ENCODE data around the gene NKX2-3.
A peak's percentile ranks its signal among the peaks of the same experiment; 100 is the strongest.

NKX2-3 gene

DNA sequence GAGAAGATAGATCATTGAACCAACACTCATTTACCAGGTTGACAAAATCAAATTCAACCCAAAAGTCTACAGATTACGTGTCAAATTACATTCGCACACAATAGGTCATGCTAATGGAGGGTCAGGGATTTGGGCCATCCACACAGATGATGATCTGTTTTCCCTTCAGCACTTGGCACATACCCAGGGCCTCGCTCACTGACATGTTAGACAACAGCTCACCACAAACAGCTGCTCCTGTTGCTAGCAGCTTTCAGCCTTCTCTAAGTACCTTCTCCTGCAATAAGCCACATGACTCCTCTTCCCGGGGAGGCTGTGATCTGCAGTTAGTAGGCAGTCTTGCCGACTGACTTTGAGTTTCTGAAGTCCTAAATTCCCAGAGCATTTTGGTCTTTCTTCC is 18.4 kb downstream of the NKX2-3 start (continued):
- TF ChIP-seq ZNF488 (tag by site-specific recombination; IDR thresholded peaks at IDR 0.05) (no peak), SP3 (tag by site-specific recombination; IDR thresholded peaks at IDR 0.05) (0 out of 2 replicates have a peak, but pooled peaks have one; percentile 4), ZNF138 (tag by site-specific recombination; IDR thresholded peaks at IDR 0.05; ENCODE audit: borderline replicate concordance) (no peak), ZNF404 (tag by site-specific recombination; IDR thresholded peaks at IDR 0.05) (no peak), IKZF3 (tag by site-specific recombination; IDR thresholded peaks at IDR 0.05) (peak; percentile 44; the same call in 1 of the 2 replicates), MZF1 (tag by site-specific recombination; IDR thresholded peaks at IDR 0.05; ENCODE audit: borderline replicate concordance) (no peak), ZNF24 (tag by site-specific recombination; IDR thresholded peaks at IDR 0.05) (peak; percentile 84), WT1 (tag by site-specific recombination; IDR thresholded peaks at IDR 0.05) (no peak), YY2 (tag by site-specific recombination; IDR thresholded peaks at IDR 0.05) (no peak), ZNF341 (tag by site-specific recombination; IDR thresholded peaks at IDR 0.05; ENCODE audit: low read depth) (no peak), ZNF76 (tag by site-specific recombination; IDR thresholded peaks at IDR 0.05; ENCODE audit: borderline replicate concordance, low read depth) (no peak), ZFP37 (tag by site-specific recombination; IDR thresholded peaks at IDR 0.05) (no peak), GLI2 (tag by site-specific recombination; IDR thresholded peaks at IDR 0.05; ENCODE audit: borderline replicate concordance, low read depth) (no peak), ZNF132 (tag by site-specific recombination; IDR thresholded peaks at IDR 0.05; ENCODE audit: borderline replicate concordance) (no peak), ZNF664 (tag by site-specific recombination; IDR thresholded peaks at IDR 0.05) (no peak), ZNF16 (tag by site-specific recombination; IDR thresholded peaks at IDR 0.05; ENCODE audit: low read depth) (no peak), ZNF792 (tag by site-specific recombination; IDR thresholded peaks at IDR 0.05) (no peak), ZBTB20 (tag by site-specific recombination; IDR thresholded peaks at IDR 0.05) (0 out of 2 replicates have a peak, but pooled peaks have one; percentile 23), ZNF654 (tag by site-specific recombination; IDR thresholded peaks at IDR 0.05; ENCODE audit: low read depth) (no peak), ZNF555 (tag by site-specific recombination; conservative IDR thresholded peaks at IDR 0.05) (no peak), ZNF571 (tag by site-specific recombination; IDR thresholded peaks at IDR 0.05) (no peak), ZNF768 (tag by site-specific recombination; IDR thresholded peaks at IDR 0.05) (no peak), ZBTB8A (tag by site-specific recombination; IDR thresholded peaks at IDR 0.05) (no peak), KLF7 (tag by site-specific recombination; IDR thresholded peaks at IDR 0.05; ENCODE audit: borderline replicate concordance) (no peak), ZNF544 (tag by site-specific recombination; IDR thresholded peaks at IDR 0.05) (no peak), INSM2 (tag by site-specific recombination; IDR thresholded peaks at IDR 0.05) (no peak), ZNF830 (tag by site-specific recombination; IDR thresholded peaks at IDR 0.05; ENCODE audit: low read depth) (no peak)
- TF ChIP-seq, protein P1, sequence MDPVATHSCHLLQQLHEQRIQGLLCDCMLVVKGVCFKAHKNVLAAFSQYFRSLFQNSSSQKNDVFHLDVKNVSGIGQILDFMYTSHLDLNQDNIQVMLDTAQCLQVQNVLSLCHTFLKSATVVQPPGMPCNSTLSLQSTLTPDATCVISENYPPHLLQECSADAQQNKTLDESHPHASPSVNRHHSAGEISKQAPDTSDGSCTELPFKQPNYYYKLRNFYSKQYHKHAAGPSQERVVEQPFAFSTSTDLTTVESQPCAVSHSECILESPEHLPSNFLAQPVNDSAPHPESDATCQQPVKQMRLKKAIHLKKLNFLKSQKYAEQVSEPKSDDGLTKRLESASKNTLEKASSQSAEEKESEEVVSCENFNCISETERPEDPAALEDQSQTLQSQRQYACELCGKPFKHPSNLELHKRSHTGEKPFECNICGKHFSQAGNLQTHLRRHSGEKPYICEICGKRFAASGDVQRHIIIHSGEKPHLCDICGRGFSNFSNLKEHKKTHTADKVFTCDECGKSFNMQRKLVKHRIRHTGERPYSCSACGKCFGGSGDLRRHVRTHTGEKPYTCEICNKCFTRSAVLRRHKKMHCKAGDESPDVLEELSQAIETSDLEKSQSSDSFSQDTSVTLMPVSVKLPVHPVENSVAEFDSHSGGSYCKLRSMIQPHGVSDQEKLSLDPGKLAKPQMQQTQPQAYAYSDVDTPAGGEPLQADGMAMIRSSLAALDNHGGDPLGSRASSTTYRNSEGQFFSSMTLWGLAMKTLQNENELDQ (tag by site-specific recombination; IDR thresholded peaks at IDR 0.05; ENCODE audit: low read depth) = no peak
- TF ChIP-seq, protein P2, sequence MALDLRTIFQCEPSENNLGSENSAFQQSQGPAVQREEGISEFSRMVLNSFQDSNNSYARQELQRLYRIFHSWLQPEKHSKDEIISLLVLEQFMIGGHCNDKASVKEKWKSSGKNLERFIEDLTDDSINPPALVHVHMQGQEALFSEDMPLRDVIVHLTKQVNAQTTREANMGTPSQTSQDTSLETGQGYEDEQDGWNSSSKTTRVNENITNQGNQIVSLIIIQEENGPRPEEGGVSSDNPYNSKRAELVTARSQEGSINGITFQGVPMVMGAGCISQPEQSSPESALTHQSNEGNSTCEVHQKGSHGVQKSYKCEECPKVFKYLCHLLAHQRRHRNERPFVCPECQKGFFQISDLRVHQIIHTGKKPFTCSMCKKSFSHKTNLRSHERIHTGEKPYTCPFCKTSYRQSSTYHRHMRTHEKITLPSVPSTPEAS (tag by site-specific recombination; IDR thresholded peaks at IDR 0.05) = no peak
- TF ChIP-seq, protein P3, sequence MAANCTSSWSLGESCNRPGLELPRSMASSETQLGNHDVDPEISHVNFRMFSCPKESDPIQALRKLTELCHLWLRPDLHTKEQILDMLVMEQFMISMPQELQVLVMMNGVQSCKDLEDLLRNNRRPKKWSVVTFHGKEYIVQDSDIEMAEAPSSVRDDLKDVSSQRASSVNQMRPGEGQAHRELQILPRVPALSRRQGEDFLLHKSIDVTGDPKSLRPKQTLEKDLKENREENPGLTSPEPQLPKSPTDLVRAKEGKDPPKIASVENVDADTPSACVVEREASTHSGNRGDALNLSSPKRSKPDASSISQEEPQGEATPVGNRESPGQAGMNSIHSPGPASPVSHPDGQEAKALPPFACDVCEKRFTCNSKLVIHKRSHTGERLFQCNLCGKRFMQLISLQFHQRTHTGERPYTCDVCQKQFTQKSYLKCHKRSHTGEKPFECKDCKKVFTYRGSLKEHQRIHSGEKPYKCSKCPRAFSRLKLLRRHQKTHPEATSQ (tag by site-specific recombination; IDR thresholded peaks at IDR 0.05) = no peak
- TF ChIP-seq, protein P4, sequence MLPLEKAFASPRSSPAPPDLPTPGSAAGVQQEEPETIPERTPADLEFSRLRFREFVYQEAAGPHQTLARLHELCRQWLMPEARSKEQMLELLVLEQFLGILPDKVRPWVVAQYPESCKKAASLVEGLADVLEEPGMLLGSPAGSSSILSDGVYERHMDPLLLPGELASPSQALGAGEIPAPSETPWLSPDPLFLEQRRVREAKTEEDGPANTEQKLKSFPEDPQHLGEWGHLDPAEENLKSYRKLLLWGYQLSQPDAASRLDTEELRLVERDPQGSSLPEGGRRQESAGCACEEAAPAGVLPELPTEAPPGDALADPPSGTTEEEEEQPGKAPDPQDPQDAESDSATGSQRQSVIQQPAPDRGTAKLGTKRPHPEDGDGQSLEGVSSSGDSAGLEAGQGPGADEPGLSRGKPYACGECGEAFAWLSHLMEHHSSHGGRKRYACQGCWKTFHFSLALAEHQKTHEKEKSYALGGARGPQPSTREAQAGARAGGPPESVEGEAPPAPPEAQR (tag by site-specific recombination; IDR thresholded peaks at IDR 0.05) = no peak
